HEK293 (cell line): ENCODE results near the gene PIAS2.

Source experiments
- CTCF ChIA-PET: fragments of 350-600 bp; formaldehyde crosslinking; extraction: SDS; loops from one replicate; lab custom pipeline; 2021; ENCODE audit warnings: antibody characterized with exemption; lab: Yijun Ruan, JAX
- POLR2A ChIA-PET: fragments of 300-600 bp; formaldehyde crosslinking; extraction: SDS; loops from one replicate; lab custom pipeline; 2020; ENCODE audit warnings: antibody characterized with exemption, inconsistent platforms; lab: Yijun Ruan, JAX
- H3K27ac ChIP-seq: fragments of 200-500 bp; sonication (Bioruptor generic); 2 replicates; pipeline ENCODE4 v1.5.1; 2014; ENCODE audit warnings: low read depth, low read length, control low read depth, inconsistent platforms; ENCODE audit errors: extremely low read depth
- H3K36me3 ChIP-seq, 2 experiments: fragments of 200-500 bp in 1 of 2; sonication (Bioruptor generic) in 1 of 2; 1 replicate in 1 of 2; 2 replicates in 1 of 2; pipeline ENCODE4 v1.5.1; 2014 to 2017; ENCODE audit warnings: inconsistent platforms in 2 of 2, low read length in 2 of 2; ENCODE audit not compliant: control insufficient read depth in 2 of 2, insufficient read depth in 1 of 2
- H3K4me1 ChIP-seq: fragments of 200-500 bp; sonication (Bioruptor generic); 2 replicates; pipeline ENCODE4 v1.5.1; 2014; ENCODE audit warnings: mild to moderate bottlenecking, low read length, inconsistent platforms; ENCODE audit not compliant: control insufficient read depth, insufficient read depth
- H3K4me3 ChIP-seq: 2 replicates; pipeline ENCODE4 v1.5.1; 2011; ENCODE audit warnings: low read depth, mild to moderate bottlenecking, control low read depth, low read length, moderate library complexity
- H3K9me3 ChIP-seq: fragments of 200-500 bp; sonication (Bioruptor generic); 2 replicates; pipeline ENCODE4 v1.5.1; 2014; ENCODE audit warnings: low read depth, low read length, inconsistent platforms; ENCODE audit not compliant: control insufficient read depth, insufficient read depth
- BCL11B ChIP-seq: fragments of 450-650 bp; formaldehyde crosslinking; IDR thresholded peaks from 2 replicates; pipeline ENCODE4 v1.5.1; 2016; ENCODE audit warnings: low read depth, missing biosample characterization, missing genetic modification characterization
- HIC1 ChIP-seq: fragments of 450-650 bp; formaldehyde crosslinking; IDR thresholded peaks from 2 replicates; pipeline ENCODE4 v1.5.1; 2016; ENCODE audit warnings: missing biosample characterization, missing genetic modification characterization
- HOXA7 ChIP-seq: sonication (generic); formaldehyde crosslinking; IDR thresholded peaks from 2 replicates; pipeline ENCODE4 v1.8.1; 2022; ENCODE audit warnings: missing genetic modification reagents, borderline replicate concordance
- KLF10 ChIP-seq: fragments of 450-650 bp; IDR thresholded peaks from 2 replicates; pipeline ENCODE4 v1.5.1; 2018; ENCODE audit warnings: missing biosample characterization, mild to moderate bottlenecking, missing genetic modification characterization
- MYNN ChIP-seq: fragments of 450-650 bp; formaldehyde crosslinking; IDR thresholded peaks from 2 replicates; pipeline ENCODE4 v1.5.1; 2016; ENCODE audit warnings: missing biosample characterization, missing genetic modification characterization, borderline replicate concordance
- PRDM10 ChIP-seq: fragments of 450-650 bp; formaldehyde crosslinking; IDR thresholded peaks from 2 replicates; pipeline ENCODE4 v1.5.1; 2016; ENCODE audit warnings: missing biosample characterization, missing genetic modification characterization
- ZBTB1 ChIP-seq: fragments of 450-650 bp; formaldehyde crosslinking; IDR thresholded peaks from 2 replicates; pipeline ENCODE4 v1.5.1; 2016; ENCODE audit warnings: missing biosample characterization, missing genetic modification characterization
- ZBTB48 ChIP-seq: fragments of 450-650 bp; formaldehyde crosslinking; IDR thresholded peaks from 2 replicates; pipeline ENCODE4 v1.5.1; 2016; ENCODE audit warnings: missing biosample characterization, missing genetic modification characterization
- ZFHX2 ChIP-seq: fragments of 450-650 bp; formaldehyde crosslinking; conservative IDR thresholded peaks from 2 replicates; pipeline ENCODE4 v1.5.1; 2016; ENCODE audit warnings: missing biosample characterization, missing genetic modification characterization
- ZFP37 ChIP-seq: fragments of 450-650 bp; formaldehyde crosslinking; IDR thresholded peaks from 2 replicates; pipeline ENCODE4 v1.5.1; 2016; ENCODE audit warnings: missing biosample characterization, missing genetic modification characterization
- ZFP41 ChIP-seq: fragments of 450-650 bp; formaldehyde crosslinking; IDR thresholded peaks from 2 replicates; pipeline ENCODE4 v1.5.1; 2016; ENCODE audit warnings: missing biosample characterization, missing genetic modification characterization, borderline replicate concordance
- ZNF121 ChIP-seq: fragments of 450-650 bp; formaldehyde crosslinking; IDR thresholded peaks from 2 replicates; pipeline ENCODE4 v1.5.1; 2016; ENCODE audit warnings: missing biosample characterization, missing genetic modification characterization
- ZNF341 ChIP-seq: fragments of 450-650 bp; formaldehyde crosslinking; IDR thresholded peaks from 2 replicates; pipeline ENCODE4; 2016; ENCODE audit warnings: low read depth, missing biosample characterization, missing genetic modification characterization
- ZNF391 ChIP-seq: fragments of 450-650 bp; formaldehyde crosslinking; IDR thresholded peaks from 2 replicates; pipeline ENCODE4 v1.5.1; 2016; ENCODE audit warnings: low read depth, missing biosample characterization, missing genetic modification characterization, borderline replicate concordance
- ZNF549 ChIP-seq: fragments of 450-650 bp; IDR thresholded peaks from 2 replicates; pipeline ENCODE4 v1.5.1; 2018; ENCODE audit warnings: missing biosample characterization, missing genetic modification characterization, mild to moderate bottlenecking, inconsistent platforms, moderate library complexity
- ZNF600 ChIP-seq: fragments of 450-650 bp; formaldehyde crosslinking; IDR thresholded peaks from 2 replicates; pipeline ENCODE4 v1.5.1; 2016; ENCODE audit warnings: missing biosample characterization, missing genetic modification characterization
- ZNF623 ChIP-seq: fragments of 450-650 bp; formaldehyde crosslinking; IDR thresholded peaks from 2 replicates; pipeline ENCODE4 v1.5.1; 2016; ENCODE audit warnings: missing biosample characterization, missing genetic modification characterization
- ZNF645 ChIP-seq: fragments of 450-650 bp; formaldehyde crosslinking; IDR thresholded peaks from 2 replicates; pipeline ENCODE4; 2016; ENCODE audit warnings: missing biosample characterization, missing genetic modification characterization
- ZNF670 ChIP-seq: fragments of 450-650 bp; formaldehyde crosslinking; IDR thresholded peaks from 2 replicates; pipeline ENCODE4 v1.5.1; 2016; ENCODE audit warnings: missing biosample characterization, missing genetic modification characterization, low read depth
- TF ChIP-seq, protein P1 (sequence below): fragments of 450-650 bp; formaldehyde crosslinking; IDR thresholded peaks from 2 replicates; pipeline ENCODE4 v1.5.1; 2016; ENCODE audit warnings: missing biosample characterization, missing genetic modification characterization

PIAS2 gene

GRCh38 chr18:46767217-46767616 is 150.1 kb downstream of the PIAS2 start (continued):
- TF ChIP-seq PRDM10 (tag by site-specific recombination), result no peak
- TF ChIP-seq ZFP37 (tag by site-specific recombination), result no peak
- no peak for TF ChIP-seq ZNF600 (tag by site-specific recombination)
- no peak for TF ChIP-seq ZNF341 (tag by site-specific recombination)
- TF ChIP-seq, all 188 proteins: peak for 0

DNA sequence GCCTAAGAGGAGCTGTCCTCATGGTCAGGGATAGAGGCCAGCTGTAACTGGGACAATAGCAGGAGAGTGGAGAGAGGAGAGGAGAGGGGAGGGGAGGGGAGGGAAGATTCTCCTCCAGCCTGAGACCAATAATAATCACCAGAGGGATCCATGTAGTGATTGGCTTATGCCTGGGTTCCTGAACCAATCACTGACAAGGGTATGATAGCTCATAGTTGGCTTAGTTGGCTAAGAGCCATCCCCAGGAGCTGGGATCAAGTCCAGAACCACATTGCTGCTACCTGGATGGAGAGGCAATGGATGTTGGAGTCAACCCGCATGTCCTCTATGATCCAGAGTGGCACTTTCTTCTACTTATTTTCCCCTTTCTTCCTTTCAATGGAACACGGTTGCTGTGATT is 152.7 kb downstream of the PIAS2 start:
- H3K4me1 ChIP-seq, result no peaks in the 10 kb centered on the region; the same call in 1 of the 2 replicates
- no peaks in the 10 kb centered on the region for H3K9me3 ChIP-seq
- H3K27ac ChIP-seq, result no peak overlapping the region
- TF ChIP-seq ZBTB1 (no peak), ZFP41 (tag by site-specific recombination) (no peak), ZNF670 (tag by site-specific recombination) (no peak), KLF10 (tag by site-specific recombination) (no peak), ZNF549 (tag by site-specific recombination) (no peak), MYNN (tag by site-specific recombination) (no peak), ZNF121 (tag by site-specific recombination) (no peak), ZNF623 (tag by site-specific recombination) (no peak), ZFHX2 (no peak), ZBTB48 (tag by site-specific recombination) (no peak), ZNF645 (tag by site-specific recombination) (no peak), BCL11B (tag by site-specific recombination) (no peak), HOXA7 (CRISPR knock-in tag) (no peak), HIC1 (tag by site-specific recombination) (no peak), ZNF391 (tag by site-specific recombination) (no peak)
- TF ChIP-seq, protein P1, sequence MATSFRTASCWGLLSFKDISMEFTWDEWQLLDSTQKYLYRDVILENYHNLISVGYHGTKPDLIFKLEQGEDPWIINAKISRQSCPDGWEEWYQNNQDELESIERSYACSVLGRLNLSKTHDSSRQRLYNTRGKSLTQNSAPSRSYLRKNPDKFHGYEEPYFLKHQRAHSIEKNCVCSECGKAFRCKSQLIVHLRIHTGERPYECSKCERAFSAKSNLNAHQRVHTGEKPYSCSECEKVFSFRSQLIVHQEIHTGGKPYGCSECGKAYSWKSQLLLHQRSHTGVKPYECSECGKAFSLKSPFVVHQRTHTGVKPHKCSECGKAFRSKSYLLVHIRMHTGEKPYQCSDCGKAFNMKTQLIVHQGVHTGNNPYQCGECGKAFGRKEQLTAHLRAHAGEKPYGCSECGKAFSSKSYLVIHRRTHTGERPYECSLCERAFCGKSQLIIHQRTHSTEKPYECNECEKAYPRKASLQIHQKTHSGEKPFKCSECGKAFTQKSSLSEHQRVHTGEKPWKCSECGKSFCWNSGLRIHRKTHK (tag by site-specific recombination), result no peak
- ChIA-PET CTCF (interaction anchor here (0.8 kb wide), 1 partner anchor 592 kb away, joined by 3 read pairs; no protein-coding TSS in a partner anchor), POLR2A (no interaction called here)
- no peaks in the 10 kb centered on the region for H3K36me3 ChIP-seq
- H3K4me3 ChIP-seq, result no peak overlapping the region
